ENCODE results near the gene BAHD1.

GRCh38 chr15:40454904-40455391 is 14.2 kb downstream of the BAHD1 start:
- TF ChIP-seq, protein P1, sequence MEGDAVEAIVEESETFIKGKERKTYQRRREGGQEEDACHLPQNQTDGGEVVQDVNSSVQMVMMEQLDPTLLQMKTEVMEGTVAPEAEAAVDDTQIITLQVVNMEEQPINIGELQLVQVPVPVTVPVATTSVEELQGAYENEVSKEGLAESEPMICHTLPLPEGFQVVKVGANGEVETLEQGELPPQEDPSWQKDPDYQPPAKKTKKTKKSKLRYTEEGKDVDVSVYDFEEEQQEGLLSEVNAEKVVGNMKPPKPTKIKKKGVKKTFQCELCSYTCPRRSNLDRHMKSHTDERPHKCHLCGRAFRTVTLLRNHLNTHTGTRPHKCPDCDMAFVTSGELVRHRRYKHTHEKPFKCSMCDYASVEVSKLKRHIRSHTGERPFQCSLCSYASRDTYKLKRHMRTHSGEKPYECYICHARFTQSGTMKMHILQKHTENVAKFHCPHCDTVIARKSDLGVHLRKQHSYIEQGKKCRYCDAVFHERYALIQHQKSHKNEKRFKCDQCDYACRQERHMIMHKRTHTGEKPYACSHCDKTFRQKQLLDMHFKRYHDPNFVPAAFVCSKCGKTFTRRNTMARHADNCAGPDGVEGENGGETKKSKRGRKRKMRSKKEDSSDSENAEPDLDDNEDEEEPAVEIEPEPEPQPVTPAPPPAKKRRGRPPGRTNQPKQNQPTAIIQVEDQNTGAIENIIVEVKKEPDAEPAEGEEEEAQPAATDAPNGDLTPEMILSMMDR (IDR thresholded peaks at IDR 0.05), result no peak
- TF ChIP-seq EP300 (IDR thresholded peaks at IDR 0.05), result no peak

Measured in ovary (tissue), 3 donors.